ENCODE data around the gene VAV3.
"Not testable (repeated sequence)": the region's sequence is repeated elsewhere in the genome, so short reads cannot be mapped to it uniquely, and the experiment has no call there.

VAV3 gene, protein sequence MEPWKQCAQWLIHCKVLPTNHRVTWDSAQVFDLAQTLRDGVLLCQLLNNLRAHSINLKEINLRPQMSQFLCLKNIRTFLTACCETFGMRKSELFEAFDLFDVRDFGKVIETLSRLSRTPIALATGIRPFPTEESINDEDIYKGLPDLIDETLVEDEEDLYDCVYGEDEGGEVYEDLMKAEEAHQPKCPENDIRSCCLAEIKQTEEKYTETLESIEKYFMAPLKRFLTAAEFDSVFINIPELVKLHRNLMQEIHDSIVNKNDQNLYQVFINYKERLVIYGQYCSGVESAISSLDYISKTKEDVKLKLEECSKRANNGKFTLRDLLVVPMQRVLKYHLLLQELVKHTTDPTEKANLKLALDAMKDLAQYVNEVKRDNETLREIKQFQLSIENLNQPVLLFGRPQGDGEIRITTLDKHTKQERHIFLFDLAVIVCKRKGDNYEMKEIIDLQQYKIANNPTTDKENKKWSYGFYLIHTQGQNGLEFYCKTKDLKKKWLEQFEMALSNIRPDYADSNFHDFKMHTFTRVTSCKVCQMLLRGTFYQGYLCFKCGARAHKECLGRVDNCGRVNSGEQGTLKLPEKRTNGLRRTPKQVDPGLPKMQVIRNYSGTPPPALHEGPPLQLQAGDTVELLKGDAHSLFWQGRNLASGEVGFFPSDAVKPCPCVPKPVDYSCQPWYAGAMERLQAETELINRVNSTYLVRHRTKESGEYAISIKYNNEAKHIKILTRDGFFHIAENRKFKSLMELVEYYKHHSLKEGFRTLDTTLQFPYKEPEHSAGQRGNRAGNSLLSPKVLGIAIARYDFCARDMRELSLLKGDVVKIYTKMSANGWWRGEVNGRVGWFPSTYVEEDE

DNA sequence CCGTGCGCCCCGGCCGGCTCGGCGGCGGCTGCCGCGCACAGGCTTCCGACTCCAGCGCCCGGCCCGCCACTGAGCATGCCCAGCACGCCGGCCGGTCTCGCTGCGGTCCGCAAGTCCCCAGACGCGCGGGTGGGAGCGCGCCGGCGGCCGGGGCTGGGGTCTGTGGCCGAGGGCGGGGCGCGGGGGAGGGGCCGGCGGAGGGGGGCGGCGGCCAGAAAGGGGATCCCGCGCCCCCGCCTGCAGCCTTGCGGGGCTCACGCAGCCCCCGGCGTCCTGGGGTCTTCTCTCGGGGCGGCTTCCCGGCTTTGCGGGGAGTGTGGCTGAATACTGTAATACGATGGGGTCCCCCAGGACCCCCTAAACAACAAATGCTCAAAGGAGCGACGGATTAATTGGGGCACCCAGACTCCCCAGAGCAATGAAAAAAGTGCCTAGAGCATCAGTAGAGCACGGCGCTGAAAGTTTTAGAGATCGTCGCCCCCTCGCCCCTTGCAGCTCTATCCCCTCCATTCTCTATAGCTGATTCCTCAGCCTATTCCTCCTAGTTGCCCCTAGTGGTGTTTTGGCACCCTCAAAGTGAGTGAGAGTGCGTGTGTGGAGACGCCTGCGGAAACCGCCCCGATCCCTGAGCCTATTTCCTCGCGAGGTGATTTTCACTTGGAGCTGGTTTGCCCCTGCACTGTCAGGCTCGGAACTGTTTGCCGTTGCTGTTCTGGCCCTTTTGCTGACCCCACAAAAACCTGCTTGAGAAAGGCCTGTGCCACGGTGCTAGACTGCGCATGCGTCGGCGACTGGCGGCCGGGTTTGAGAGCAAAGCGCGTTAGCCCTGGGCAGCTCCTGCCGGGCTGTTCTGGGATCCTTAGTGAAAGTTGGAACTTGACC, at the start of gene VAV3:
TSS of gene VAV3 (minus strand) at position 71 of the 882 bp plus-strand sequence. CDS start 311 bp downstream, outside the sequence.
- no peak for DNase-seq (ENCODE audit: low read depth)

DNA sequence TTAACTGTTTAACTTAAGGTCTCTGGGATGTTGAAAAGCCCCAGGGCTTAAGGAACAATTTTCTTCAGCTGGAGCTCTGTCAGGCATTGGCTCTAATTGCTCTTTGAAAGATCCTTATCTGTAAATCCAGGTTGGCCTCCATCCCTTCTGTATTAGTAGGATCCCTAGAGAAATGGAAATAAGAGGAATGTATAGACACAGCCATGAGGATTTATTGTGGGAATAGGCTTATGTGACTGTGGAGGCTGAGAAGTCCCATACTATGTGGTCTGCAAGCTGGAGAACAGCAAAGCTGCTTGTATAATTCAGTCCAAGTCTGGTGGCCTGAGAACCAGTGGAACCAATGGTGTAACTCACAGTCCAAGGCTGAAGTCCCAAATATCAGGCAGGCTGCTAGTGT, 47.6 kb upstream of the VAV3 start:
- no peak for DNase-seq (ENCODE audit: low read depth)

DNA sequence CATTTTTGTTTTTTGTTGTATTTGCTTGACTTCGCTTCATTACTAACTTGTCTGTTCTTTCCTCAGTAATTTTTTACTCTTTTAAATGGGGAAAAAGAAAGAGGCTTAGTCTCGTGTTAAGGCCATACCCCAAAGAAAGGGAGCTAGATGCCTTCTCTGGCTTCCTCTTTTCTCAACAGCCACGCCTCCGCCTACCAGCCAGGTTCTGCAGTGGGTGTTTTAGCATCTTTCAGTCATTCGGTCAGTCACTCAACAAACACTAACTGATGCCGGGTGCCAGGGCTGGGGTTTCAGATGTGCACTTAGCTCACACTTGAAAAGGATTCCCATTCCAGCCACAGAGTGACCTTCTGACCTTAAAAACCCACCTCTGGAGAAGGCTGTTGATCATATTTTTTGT, 46.3 kb upstream of the VAV3 start:
- no peak for DNase-seq (ENCODE audit: low read depth)

DNA sequence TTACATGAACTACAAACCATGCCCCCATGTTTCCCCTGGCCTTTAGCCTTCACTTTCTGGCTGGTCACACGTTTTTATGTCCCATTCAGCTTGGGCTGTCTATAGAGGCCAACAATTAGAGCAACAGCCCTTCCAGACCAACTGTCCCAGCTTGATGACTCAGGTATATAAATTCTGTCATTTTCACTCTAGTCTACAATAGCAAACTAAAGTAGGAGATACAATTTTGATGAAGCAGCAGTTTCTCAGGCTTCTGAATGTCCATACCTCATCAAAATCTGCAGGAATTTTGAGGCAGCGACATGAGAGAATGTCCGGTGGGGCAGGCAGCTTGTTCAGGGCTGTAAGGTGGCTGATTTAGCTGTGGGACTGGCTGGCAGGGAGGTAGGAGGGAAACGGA, 45.6 kb upstream of the VAV3 start:
- no peak for DNase-seq (ENCODE audit: low read depth)

DNA sequence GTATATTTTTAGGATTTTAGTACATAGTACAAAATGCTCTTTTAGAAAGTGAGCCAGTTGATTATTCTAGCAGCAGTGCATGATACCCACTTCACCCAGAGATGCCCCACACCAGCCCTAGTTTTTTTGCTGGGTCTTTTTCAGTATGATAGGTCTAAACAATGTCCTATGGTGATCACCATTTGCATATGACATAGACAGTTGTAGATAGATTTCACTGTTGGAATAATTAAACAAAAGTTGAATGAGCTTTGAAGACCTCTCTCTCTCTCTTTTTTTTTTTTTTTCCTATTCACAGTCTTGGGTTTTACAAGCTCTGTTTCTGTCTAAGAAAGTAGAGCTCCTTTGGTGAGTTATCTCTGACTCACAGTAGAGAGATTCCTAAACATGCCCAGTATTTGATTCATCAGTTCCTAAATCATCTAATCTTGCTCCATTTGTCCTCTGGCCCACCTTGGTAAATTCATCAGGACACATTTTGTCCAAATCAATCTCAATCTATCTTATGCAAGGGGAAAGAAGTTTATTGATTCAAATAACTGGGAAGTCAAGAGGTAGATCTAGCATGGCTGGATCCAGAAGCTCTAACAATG, 44.7 kb upstream of the VAV3 start:
- no peak for DNase-seq (ENCODE audit: low read depth)

DNA sequence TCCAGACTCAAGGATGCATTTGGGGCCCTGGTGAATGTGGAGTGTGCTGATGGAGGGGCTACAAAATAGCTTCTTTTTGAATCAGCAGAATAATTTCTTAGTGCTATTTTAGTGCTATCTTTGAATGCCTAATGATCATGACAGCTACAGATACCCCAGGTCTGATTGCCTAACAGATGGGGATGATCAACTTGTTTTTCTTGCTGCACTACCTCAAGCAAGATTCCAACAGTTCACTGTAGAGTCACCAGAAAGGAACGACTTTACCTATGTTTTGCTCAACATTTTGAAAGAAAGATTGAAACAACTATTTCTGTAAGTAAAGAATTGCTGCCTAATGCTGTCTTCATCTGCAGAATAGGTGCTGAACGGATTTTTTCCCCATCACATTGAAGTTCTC, 42.6 kb upstream of the VAV3 start:
- DNase-seq (ENCODE audit: low read depth) = no peak

DNA sequence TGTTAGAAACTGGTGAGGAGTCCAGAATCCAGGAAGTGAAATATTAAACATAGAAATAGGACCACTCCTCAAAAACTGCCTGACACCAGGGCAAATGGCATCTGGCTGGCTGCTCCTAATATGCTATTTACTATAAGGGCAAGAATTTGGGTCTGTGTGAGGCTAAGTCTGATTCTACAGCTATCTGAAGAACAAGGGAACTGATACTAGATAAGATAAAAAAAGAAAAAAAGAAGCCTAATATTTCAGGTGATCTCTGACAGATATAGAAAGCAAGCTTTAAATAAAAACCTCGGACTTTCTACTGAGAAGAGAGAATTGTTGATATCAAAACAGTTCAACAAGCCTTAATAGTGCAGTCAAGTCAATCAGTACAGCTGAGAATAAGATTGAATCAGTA, 42.1 kb upstream of the VAV3 start:
- no peak for DNase-seq (ENCODE audit: low read depth)

DNA sequence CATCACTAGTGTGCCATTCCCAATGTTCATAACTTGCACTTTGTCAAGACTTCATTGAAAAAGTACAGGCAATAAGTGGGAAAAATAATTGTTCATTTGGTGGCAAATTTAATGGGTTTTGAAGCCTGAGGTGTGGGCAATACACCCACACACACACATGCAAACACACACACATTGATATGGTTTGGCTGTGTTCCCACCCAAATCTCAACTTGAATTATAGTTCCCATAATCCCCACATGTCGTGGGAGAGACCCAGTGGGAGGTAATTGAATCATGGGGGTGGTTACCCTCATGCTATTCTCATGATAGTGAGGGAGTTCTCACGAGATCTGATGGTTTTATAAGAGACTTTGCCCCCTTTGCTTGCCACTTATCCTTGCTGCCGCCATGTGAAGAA, 39.9 kb upstream of the VAV3 start:
- not testable (repeated sequence) for DNase-seq (ENCODE audit: low read depth)

DNA sequence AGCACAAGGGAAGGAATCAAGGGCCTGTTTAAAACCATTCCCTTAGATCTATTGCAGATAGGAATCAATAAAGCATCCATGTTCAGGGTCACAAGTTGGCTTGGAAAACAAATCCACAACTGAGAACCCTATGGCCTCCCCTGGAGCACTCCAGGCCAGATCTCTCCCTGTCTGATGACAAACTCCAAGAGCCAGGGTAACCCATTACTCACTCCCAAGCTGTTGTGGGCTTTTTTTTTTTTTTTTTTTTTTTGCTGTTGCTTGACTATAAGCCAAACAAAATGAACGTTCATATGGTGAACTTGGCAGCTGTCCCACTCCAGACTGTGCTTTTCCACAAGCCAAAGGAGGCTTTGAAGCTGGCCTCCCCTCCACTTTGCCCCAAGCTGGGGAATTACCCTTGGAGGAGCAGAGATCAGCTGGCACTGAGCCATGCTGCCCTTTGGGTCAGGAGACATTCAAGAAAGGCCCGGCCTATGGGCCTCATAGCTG, 35.7 kb upstream of the VAV3 start:
- peak; percentile 53 for DNase-seq (ENCODE audit: low read depth)

DNA sequence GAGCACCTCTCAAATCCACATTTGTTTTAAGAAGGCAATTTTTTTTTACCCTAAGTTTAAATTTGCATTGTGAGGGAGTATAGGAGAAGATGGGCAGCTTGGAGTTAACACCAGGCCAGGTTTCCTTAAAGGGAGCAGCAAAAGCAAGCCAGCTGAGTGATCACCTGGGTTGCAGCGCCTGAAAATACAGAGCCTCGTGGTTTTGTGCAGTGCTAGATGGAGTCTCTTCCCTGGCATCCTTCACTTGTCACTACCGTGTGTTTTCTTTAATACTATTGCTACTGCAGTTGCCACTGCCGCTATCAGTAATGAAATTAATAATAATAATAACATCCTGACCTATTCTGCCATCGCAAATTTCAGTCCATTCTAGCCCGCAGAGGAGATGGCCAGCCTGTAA, 35.2 kb upstream of the VAV3 start:
- DNase-seq (ENCODE audit: low read depth) = no peak

DNA sequence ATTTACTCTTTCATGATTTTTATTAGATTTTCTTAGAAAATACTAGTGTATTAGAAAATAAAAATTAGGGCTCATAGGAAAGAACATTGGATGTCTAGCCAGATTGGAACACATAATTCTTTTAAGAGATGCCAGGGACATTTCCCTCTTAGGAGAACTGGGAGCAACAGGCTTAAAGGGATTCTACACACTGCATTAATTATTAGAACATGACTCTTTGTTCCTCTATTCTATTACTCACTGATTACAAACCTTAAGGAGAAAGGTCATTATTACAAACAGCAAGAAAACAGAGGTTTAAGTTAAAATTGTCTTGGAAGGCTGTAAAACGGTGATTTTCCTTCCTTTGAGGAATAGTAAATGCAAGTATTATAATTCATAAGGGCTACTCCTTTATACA, 32.9 kb upstream of the VAV3 start:
- DNase-seq (ENCODE audit: low read depth) = no peak

DNA sequence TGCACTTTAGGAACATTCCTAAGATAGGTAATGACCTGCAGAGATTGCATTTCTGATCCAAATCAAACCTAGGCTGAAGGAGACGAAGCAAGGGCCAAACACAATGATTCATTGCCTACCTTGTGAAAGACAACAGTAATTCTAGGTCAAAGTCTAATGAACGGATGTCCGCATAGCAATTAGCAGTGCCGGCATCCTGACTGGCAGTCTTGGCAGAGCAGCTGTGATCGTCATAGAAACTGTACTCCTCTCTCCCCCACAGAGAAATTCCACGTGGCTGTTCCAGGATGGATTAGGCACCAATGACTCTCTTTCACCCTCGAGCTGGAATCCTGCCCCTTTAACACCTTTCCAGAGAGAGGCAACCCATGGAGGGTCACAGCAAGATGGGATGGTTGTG, 28.9 kb upstream of the VAV3 start:
- DNase-seq (ENCODE audit: low read depth) = no peak

DNA sequence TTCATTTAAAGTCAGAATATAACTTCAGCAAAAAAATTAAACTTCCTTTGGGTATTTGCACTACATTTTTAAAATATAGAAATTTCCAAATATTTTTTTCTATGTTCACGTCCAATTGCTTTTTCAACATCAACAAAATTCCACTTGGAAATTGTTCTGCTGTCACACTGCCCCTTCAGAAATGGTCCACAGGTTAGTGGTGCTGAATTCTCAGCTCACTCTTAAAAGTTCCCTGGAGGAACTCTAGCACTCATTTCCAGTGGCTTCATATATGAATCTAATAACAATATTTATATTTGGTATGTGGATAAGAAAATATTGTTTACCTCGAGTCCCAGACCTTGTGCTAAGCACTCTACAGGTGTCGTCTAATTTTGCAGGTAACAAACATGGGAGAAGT, 27.4 kb upstream of the VAV3 start:
- DNase-seq (ENCODE audit: low read depth) = no peak

DNA sequence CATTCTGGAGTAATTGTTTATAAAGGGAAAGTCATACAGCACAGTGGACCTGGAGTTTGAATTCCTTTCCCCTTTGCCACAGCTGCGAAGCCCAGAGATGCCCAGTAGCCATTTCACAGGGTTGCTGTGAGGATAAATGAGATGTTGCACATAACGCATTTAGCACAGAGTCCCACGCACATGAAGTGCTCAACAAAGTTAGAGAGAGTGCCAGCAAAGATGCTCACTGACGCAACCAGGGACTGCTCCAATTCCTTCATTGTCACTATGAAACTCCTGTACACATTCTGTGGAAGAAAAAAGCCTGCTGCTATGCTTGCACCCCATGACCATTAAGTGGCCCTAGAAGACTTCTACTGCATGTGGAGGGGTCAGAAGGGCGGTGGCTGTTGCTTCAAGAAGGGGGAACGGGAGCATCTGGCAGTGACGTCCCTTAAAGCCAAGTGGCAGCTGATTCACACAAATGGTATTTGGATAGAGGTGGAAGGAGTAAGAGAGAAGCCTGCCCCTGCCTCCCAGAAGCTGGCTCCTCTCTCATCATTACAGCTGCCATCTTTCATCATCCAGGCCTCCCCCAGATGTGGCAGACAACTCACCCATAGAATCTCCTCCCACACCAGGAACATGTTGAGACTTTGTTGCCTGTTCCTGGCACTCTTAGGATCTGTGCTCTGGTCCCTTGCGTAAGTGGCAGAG, 26.5 kb upstream of the VAV3 start:
- no peak for DNase-seq (ENCODE audit: low read depth)

DNA sequence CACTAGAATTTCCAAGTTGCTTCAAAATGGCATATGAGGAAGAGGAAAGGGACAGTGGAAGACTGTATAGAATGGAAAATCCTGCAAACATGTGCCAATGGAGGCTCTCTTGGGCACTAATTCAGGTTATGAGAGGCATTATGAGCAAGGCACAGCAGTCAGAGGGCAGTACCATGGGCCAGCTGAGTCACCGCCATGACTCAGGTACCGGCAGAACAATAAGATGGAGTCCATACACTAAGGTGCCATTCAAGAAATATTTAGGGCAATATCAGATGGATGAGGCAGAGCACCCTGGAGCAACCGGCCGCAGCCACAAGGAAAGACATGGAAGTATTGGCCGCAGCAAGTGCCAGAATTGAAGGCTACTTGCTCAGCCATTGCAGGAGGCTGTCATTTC, 25.6 kb upstream of the VAV3 start:
- no peak for DNase-seq (ENCODE audit: low read depth)

DNA sequence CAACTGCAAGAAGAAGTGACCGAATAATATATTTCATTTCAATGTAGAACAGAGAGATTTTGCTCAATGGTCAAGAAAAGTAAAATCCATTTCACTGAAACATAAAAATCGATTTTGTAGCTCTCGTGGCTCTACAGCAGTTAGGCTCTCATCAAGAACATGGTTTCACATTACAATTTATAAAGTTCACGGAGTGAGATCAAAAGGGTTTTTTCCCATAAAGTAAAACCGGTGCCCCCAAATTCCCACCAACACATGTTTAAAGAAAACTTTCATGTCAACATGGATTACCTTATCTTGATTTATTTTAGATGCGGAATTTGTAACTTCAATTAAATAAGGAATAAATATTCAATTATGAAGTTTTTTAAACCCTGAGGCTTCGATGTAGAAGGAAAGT, 16.3 kb upstream of the VAV3 start:
- no peak for DNase-seq (ENCODE audit: low read depth)

DNA sequence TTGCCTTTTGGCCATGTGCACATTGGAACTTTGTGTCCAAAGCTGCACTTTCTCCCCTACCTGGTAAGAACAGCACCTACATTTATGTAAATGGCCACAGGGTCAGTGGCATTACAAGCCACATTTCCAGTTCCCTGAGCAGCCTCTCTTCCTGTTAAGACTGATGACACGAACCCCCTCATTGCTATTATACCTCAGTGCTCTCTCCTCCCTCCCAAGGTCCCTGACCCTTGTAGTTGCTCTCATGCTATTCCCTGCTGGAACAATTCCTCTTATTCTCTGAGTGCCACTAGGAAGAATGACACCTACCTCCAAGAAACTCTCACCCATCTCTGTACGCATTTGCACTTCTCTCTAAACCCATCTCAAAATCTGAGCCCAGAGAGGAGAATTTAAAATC, 14.9 kb upstream of the VAV3 start:
- DNase-seq (ENCODE audit: low read depth) = no peak

DNA sequence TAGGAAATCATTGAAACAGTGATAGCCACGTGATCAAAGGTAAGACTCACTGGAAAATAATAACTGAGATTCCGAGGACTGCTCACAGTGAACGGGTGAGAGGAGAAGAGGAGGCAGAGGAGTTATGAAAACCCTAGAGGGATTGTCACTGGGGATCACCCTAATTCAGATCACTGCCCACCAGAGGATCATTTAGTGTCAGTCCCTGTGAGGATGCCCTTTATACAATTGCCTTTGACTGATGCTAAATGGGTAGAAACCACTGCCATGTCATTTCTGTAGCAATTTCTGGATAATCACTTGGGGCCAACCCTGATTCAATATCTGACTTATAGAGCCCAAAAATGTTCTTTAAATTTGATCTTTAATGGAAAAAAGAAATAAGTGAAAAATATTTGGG, 14.1 kb upstream of the VAV3 start:
- no peak for DNase-seq (ENCODE audit: low read depth)

DNA sequence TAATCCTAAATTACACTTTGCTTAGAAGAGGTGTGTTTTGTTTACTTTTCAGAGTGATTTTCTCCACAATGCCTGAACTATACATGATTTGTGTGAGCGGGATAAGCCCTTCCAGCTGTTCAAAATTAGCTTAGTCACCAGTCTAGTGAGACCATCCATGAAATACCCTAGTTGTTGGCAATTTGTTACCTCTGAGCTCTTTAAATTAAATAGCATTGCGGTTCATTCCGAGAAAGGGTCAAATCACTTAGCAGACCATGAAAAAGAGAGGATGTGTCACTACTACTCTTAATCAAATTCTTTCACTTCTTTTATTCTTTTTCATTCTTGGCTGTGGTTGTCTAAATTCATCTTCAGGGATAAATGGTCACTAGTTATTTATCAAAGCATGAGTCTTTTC, 11.9 kb upstream of the VAV3 start:
- DNase-seq (ENCODE audit: low read depth) = no peak

DNA sequence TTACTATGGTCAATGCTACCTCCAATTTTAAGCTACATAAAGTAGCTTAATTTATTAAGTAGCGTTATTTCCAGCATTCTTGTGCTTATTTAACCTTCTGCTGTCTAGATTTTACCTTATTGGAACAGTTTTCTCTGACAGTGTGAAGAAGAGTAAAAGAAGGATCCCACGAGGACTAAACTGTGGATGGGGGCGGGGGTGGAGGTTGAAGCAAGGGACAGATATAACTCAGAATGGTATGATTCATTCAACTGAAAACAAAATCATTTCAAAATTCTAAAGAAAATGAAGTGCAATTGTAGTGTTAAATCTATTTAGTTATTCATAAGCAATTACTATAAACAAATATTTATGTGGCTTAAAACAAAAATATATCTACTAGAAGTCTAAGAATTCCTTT, 11.5 kb upstream of the VAV3 start:
- DNase-seq (ENCODE audit: low read depth) = no peak

DNA sequence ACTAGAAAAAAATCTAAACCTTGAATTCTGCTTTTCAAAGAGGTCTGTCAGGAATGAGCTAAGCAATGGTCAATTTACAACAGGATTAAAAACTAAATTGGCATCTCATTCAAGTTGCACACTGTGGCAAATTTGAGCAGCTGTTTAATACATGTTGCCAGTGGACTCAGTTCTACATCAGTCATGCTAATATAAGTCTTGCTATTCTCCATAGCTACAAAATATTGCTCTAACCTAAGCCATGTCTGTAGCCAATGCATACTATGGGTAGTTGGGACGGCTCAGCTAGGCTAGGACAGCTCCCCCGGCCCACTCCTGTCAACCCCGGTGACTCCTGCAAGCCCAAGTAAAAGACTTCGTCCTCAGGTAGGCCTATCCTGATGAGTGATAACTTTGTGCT, 10.9 kb upstream of the VAV3 start:
- DNase-seq (ENCODE audit: low read depth) = no peak

Measured in stromal cell of bone marrow (primary cell).